Activated T-helper 1 cell treated with Interleukin-2 at 50 U/mL for 16 hours (primary cell): Measurements from ENCODE around the gene PHACTR1.
"Not testable (repeated sequence)": the region's sequence is repeated elsewhere in the genome, so short reads cannot be mapped to it uniquely, and the experiment has no call there.

Experiments
- DNase-seq: peaks from one replicate; pipeline ENCODE4 v3.0.0-alpha.2; 2020; ENCODE audit warnings: low read depth

PHACTR1 gene

GRCh38 chr6:13113981-13114593 is 397.5 kb downstream of the PHACTR1 start:
- no peak for DNase-seq

- no peak for DNase-seq
Measured at GRCh38 chr6:13116155-13116554, 399.6 kb downstream of the PHACTR1 start.

- DNase-seq: no peak
Measured at GRCh38 chr6:13117570-13117969, 401.0 kb downstream of the PHACTR1 start.

- DNase-seq: no peak
Measured at GRCh38 chr6:13119549-13119948, 403.0 kb downstream of the PHACTR1 start.

GRCh38 chr6:13120483-13121482 is 404.2 kb downstream of the PHACTR1 start:
- no peak for DNase-seq

GRCh38 chr6:13124131-13124530 is 407.6 kb downstream of the PHACTR1 start:
- no peak for DNase-seq

- no peak for DNase-seq
Measured at GRCh38 chr6:13125841-13126240, 409.3 kb downstream of the PHACTR1 start.

GRCh38 chr6:13131935-13132661 is 415.5 kb downstream of the PHACTR1 start:
- no peak for DNase-seq

- not testable (repeated sequence) for DNase-seq
Measured at GRCh38 chr6:13133894-13134293, 417.3 kb downstream of the PHACTR1 start.

GRCh38 chr6:13135152-13135551 is 418.6 kb downstream of the PHACTR1 start:
- no peak for DNase-seq

GRCh38 chr6:13139119-13139518 is 422.6 kb downstream of the PHACTR1 start:
- DNase-seq: no peak

GRCh38 chr6:13140980-13141379 is 424.4 kb downstream of the PHACTR1 start:
- DNase-seq: no peak

- DNase-seq: no peak
Measured at GRCh38 chr6:13141387-13141786, 424.8 kb downstream of the PHACTR1 start.

- no peak for DNase-seq
Measured at GRCh38 chr6:13142611-13143010, 426.0 kb downstream of the PHACTR1 start.

- DNase-seq: no peak
Measured at GRCh38 chr6:13146442-13146841, 429.9 kb downstream of the PHACTR1 start.

GRCh38 chr6:13147376-13147775 is 430.8 kb downstream of the PHACTR1 start:
- DNase-seq: no peak

- no peak for DNase-seq
Measured at GRCh38 chr6:13147782-13148181, 431.2 kb downstream of the PHACTR1 start.

- DNase-seq: no peak
Measured at GRCh38 chr6:13152764-13153163, 436.2 kb downstream of the PHACTR1 start.

- no peak for DNase-seq
Measured at GRCh38 chr6:13156381-13156780, 439.8 kb downstream of the PHACTR1 start.

GRCh38 chr6:13157293-13157692 is 440.7 kb downstream of the PHACTR1 start:
- DNase-seq: no peak

- no peak for DNase-seq
Measured at GRCh38 chr6:13159300-13159699, 442.7 kb downstream of the PHACTR1 start.

GRCh38 chr6:13159822-13160221 is 443.3 kb downstream of the PHACTR1 start:
- not testable (repeated sequence) for DNase-seq
